MCF 10A (cell line): Measurements from ENCODE around the gene ADAM23. TPM values are rescaled to one million over a fixed set of nuclear protein-coding genes. Genes with fewer than 3 reads are reported as not detected.
A peak's percentile ranks its signal among the peaks of the same experiment; 100 is the strongest.

Experiments
- BruUV-seq: library from RNA; stranded (reverse); fragments of 400-500 nt; replicated peaks from 2 replicates; lab custom pipeline; 2021; lab: Mats Ljungman, UMichigan
- CTCF ChIA-PET: fragments of 300-600 bp; sonication (Branson Sonifier 250); formaldehyde crosslinking; extraction: SDS; loops from one replicate; lab custom pipeline; 2021; ENCODE audit warnings: antibody characterized with exemption, inconsistent platforms; lab: Yijun Ruan, JAX
- POLR2A ChIA-PET: fragments of 300-600, 350-650 bp; sonication (Branson Sonifier 250); formaldehyde crosslinking; extraction: SDS; loops from one replicate; lab custom pipeline; 2020; ENCODE audit warnings: antibody characterized with exemption, inconsistent platforms; lab: Yijun Ruan, JAX
- DNase-seq: peaks from one replicate; pipeline ENCODE4 v3.0.0-alpha.2; 2018; ENCODE audit not compliant: unreplicated experiment
- H3K27ac Mint-ChIP-seq: one replicate; pipeline ENCODE4 v1.8.0; 2022; ENCODE audit warnings: mild to moderate bottlenecking, low read depth, mixed read lengths; ENCODE audit not compliant: unreplicated experiment
- H3K27me3 Mint-ChIP-seq: one replicate; pipeline ENCODE4 v1.8.0; 2022; ENCODE audit warnings: mixed read lengths; ENCODE audit not compliant: insufficient read depth, unreplicated experiment
- H3K36me3 Mint-ChIP-seq: one replicate; pipeline ENCODE4 v1.8.0; 2022; ENCODE audit warnings: mild to moderate bottlenecking, moderate library complexity, mixed read lengths; ENCODE audit not compliant: insufficient read depth, unreplicated experiment
- H3K4me1 Mint-ChIP-seq: one replicate; pipeline ENCODE4 v1.8.0; 2022; ENCODE audit warnings: mixed read lengths; ENCODE audit not compliant: insufficient read depth, unreplicated experiment
- H3K4me3 Mint-ChIP-seq: one replicate; pipeline ENCODE4 v1.8.0; 2022; ENCODE audit warnings: mild to moderate bottlenecking, moderate library complexity, mixed read lengths; ENCODE audit not compliant: unreplicated experiment
- H3K9me3 Mint-ChIP-seq: one replicate; pipeline ENCODE4 v1.8.0; 2022; ENCODE audit warnings: mixed read lengths; ENCODE audit not compliant: unreplicated experiment
- intact Hi-C: fragments of 100-400 bp; cut with micrococcal nuclease; formaldehyde crosslinking; loops from 2 replicates; pipeline ENCODE4 v1.14.1; 2022
- total RNA-seq: library from RNA; stranded (reverse); gene quantifications from 2 replicates; pipeline ENCODE4 v1.2.3, GENCODE V29; 2022
- TF ChIP-seq, protein P1 (sequence below): fragments of 200-600 bp; IDR thresholded peaks from one replicate; pipeline ENCODE4 v1.8.0; 2022; ENCODE audit warnings: antibody characterized with exemption, mild to moderate bottlenecking; ENCODE audit not compliant: unreplicated experiment

ADAM23 gene
- total RNA-seq, 1 experiment from 2014 or later: 0.12 TPM

DNA sequence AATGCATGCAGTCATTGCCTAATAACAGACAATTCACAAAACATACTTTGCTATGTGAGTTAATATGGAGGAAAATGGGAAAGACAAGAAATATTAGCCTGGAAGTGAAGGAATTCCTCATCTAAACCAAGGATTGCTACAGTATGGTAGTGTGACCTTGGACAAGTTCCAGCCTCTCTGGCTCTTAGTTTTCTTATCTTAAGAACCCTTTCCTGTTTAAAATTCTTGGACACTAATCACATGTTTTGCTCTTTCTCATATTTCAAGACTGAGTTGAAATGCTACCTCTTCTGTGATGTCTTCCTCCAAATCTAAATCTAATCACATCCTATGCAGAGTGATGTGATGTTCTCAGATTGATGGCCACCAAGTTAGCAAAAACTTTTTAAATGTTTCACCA lies 20.8 kb upstream of the ADAM23 start:
- intact Hi-C loops: no loop called here
- no peak for DNase-seq
- H3K27ac Mint-ChIP-seq: no peak overlapping the region
- TF ChIP-seq, protein P1, sequence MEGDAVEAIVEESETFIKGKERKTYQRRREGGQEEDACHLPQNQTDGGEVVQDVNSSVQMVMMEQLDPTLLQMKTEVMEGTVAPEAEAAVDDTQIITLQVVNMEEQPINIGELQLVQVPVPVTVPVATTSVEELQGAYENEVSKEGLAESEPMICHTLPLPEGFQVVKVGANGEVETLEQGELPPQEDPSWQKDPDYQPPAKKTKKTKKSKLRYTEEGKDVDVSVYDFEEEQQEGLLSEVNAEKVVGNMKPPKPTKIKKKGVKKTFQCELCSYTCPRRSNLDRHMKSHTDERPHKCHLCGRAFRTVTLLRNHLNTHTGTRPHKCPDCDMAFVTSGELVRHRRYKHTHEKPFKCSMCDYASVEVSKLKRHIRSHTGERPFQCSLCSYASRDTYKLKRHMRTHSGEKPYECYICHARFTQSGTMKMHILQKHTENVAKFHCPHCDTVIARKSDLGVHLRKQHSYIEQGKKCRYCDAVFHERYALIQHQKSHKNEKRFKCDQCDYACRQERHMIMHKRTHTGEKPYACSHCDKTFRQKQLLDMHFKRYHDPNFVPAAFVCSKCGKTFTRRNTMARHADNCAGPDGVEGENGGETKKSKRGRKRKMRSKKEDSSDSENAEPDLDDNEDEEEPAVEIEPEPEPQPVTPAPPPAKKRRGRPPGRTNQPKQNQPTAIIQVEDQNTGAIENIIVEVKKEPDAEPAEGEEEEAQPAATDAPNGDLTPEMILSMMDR: no peak
- CTCF ChIA-PET: no interaction called here
- no peaks in the 10 kb centered on the region for H3K4me1 Mint-ChIP-seq
- BruUV-seq: no TSS peak
- peaks cover 18% of the 10 kb centered on the region for H3K9me3 Mint-ChIP-seq
- H3K27me3 Mint-ChIP-seq: no peaks in the 10 kb centered on the region
- peaks cover 5% of the 10 kb centered on the region for H3K36me3 Mint-ChIP-seq
- no peak overlapping the region for H3K4me3 Mint-ChIP-seq
- POLR2A ChIA-PET: no interaction called here

DNA sequence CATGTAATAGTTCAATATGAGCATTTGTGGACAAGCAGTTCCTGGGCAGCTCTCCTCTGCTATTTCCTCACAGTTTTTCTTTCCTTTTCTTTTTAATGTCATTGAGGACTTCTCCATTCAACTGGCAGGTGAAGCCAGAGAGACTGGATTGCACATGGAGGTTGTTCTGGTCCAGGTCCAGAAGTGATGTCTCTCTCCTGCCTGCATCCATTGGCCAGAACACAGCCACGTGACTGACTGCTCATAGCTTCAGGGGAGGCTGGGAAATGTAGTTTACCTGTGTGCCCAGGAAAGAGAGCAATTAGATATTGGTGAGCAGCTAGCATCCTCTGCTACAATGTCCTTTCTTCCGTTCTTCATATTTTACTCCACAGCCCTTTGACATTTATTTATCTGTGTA lies 20.2 kb upstream of the ADAM23 start:
- no peaks in the 10 kb centered on the region for H3K27me3 Mint-ChIP-seq
- H3K9me3 Mint-ChIP-seq: peaks cover 18% of the 10 kb centered on the region
- ChIA-PET CTCF (no interaction called here), POLR2A (interaction anchor here (1.9 kb wide), 1 partner anchor 10 kb away, joined by 7 read pairs; no protein-coding TSS in a partner anchor)
- H3K4me3 Mint-ChIP-seq: no peak overlapping the region
- no TSS peak for BruUV-seq
- TF ChIP-seq, protein P1: no peak
- peaks cover 5% of the 10 kb centered on the region for H3K36me3 Mint-ChIP-seq
- DNase-seq: peak; percentile 41
- no peak overlapping the region for H3K27ac Mint-ChIP-seq
- H3K4me1 Mint-ChIP-seq: no peaks in the 10 kb centered on the region
- intact Hi-C loops: no loop called here

DNA sequence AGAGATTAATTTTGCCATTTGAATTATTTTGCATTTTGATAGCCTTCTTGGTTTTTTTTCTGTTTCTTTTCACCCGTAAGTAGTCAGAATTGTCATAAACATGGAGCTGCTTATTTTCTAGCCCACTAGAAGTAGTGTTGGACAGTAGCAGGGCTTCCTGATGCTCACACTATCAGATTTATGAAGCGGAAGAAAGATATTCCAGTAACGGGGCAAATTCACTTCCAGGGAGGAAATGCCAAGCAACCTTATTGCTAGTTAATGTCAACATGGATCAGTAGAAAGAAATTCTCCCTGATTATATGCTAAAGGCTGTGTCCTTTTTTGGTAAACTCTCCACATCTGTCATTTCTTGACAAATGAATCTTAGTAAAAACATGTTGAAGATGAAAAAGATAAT lies 19.2 kb upstream of the ADAM23 start:
- POLR2A ChIA-PET: interaction anchor here (1.9 kb wide), 1 partner anchor 9 kb away, joined by 7 read pairs; no protein-coding TSS in a partner anchor
- CTCF ChIA-PET: no interaction called here
- no peaks in the 10 kb centered on the region for H3K27me3 Mint-ChIP-seq
- peaks cover 5% of the 10 kb centered on the region for H3K36me3 Mint-ChIP-seq
- DNase-seq: no peak
- no peaks in the 10 kb centered on the region for H3K4me1 Mint-ChIP-seq
- H3K27ac Mint-ChIP-seq: no peak overlapping the region
- H3K4me3 Mint-ChIP-seq: no peak overlapping the region
- TF ChIP-seq, protein P1: no peak
- peaks cover 17% of the 10 kb centered on the region for H3K9me3 Mint-ChIP-seq
- intact Hi-C loops: no loop called here
- BruUV-seq: no TSS peak

DNA sequence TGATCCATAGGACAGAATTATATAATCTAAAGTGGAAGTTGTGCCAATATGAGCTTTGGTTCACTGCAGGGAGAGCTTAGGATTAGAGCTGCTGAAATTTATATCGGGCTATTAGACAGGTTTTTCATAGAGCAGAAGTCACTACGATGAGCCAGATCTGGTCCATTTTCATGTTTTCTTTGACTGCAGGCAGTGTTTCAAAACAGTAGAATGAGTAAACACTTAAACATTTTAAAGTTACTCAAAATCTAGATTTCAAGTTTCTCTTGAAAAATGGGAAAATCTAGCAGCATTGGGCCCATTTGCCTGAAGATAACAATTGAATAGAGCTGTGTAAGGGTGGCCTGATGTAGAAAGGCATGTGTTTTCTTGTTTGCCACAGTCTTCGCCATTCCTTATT lies 14.5 kb upstream of the ADAM23 start:
- Mint-ChIP-seq H3K4me1 (no peaks in the 10 kb centered on the region), H3K27ac (no peak overlapping the region), H3K9me3 (no peaks in the 10 kb centered on the region), H3K36me3 (no peaks in the 10 kb centered on the region), H3K27me3 (no peaks in the 10 kb centered on the region), H3K4me3 (no peak overlapping the region)
- TF ChIP-seq, protein P1: no peak
- POLR2A ChIA-PET: no interaction called here
- CTCF ChIA-PET: no interaction called here
- no TSS peak for BruUV-seq
- DNase-seq: no peak
- intact Hi-C loops: no loop called here
